GM18907 (cell line): Measurements from ENCODE around the gene TOM1.
"Not testable (repeated sequence)": the region's sequence is repeated elsewhere in the genome, so short reads cannot be mapped to it uniquely, and the experiment has no call there.

Experiments
- ATAC-seq: cut with Tn5 transposase; IDR thresholded peaks from one replicate; pipeline ENCODE4 v1.9.1; 2021; ENCODE audit warnings: mild to moderate bottlenecking, moderate library complexity; ENCODE audit not compliant: unreplicated experiment

The TOM1 gene

GRCh38 chr22:35393116-35394010 is 93.7 kb downstream of the TOM1 start:
- ATAC-seq = no peak

GRCh38 chr22:35394011-35394312 is 94.3 kb downstream of the TOM1 start:
- ATAC-seq = no peak

GRCh38 chr22:35394810-35395563 is 95.3 kb downstream of the TOM1 start:
- ATAC-seq = no peak

DNA sequence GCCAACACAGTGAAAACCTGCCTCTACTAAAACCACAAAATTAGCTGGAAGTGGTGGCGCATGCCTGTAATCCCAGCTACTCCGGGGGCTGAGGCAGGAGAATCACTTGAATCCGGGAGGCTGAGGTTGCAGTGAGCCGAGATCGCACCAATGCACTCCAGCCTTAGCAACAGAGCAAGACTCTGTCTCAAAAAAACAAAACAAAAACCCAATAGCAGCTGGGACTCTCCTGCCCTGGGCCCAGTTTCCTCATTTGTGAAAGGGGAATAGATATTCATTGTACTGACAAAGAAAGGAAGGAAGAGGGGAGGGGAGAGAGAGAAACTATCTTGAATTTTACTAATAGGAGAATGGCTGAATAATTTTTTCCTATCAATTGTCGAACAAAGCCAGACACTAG is 96.9 kb downstream of the TOM1 start:
- not testable (repeated sequence) for ATAC-seq

DNA sequence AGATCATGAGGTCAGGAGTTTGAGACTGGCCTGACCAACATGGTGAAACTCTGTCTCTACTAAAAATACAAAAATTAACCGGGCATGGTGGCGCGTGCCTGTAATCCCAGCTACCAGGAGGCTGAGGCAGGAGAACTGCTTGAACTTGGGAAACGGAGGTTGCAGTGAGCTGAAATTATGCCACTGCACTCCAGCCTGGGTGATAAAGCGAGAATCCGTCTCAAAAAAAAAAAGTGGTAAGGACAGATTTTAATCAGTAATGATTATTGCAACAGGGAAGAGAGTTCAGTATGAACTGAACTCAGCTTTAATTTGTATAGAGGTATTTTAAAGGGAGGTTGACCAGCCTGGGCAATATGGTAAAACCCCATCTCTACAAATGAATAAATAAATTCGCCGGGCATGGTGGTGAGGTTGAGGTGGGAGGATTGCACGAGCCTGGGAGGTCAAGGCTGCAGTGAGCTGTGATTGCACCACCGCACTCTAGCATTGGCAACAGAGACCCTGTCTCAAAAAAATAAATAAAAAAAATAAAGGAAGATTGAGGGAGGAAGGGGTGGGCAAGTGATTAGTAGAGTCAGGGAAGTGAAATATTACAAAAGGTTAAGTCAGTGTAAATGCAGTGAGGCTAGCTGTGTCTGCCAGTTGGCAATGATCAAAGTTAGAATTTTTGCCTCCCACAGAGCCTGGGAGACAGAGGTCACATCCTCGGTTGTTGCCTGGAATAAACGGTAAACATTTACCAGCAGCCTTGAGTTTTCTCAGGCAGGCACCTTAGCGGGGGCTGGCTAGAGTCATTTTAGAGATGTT is 97.6 kb downstream of the TOM1 start:
- ATAC-seq = no peak
